IPS DF 19.7 (cell line): ENCODE results near the gene PTMS.

Experiments
- DNase-seq: peaks from one replicate; pipeline ENCODE4 v3.0.0-alpha.2; 2013; ENCODE audit warnings: low read depth, low spot score

Gene PTMS

GRCh38 chr12:6787309-6787708 is 21.1 kb downstream of the PTMS start:
- no peak for DNase-seq

GRCh38 chr12:6788972-6789924 is 23.1 kb downstream of the PTMS start, which contains the start of gene CD4:
CD4 (plus strand) TSS chr12:6789528; CDS start chr12:6800139, 10,611 bp downstream.
- no peak for DNase-seq

GRCh38 chr12:6790496-6791150 is 24.5 kb downstream of the PTMS start:
- no peak for DNase-seq

GRCh38 chr12:6791931-6792520 is 25.9 kb downstream of the PTMS start:
- DNase-seq = no peak

- no peak for DNase-seq
Observed at GRCh38 chr12:6792522-6793201, 26.5 kb downstream of the PTMS start.

- DNase-seq = no peak
Observed at GRCh38 chr12:6795088-6795487, 28.9 kb downstream of the PTMS start.

GRCh38 chr12:6796576-6796975 is 30.4 kb downstream of the PTMS start:
- DNase-seq = no peak

GRCh38 chr12:6799147-6799546 is 33.0 kb downstream of the PTMS start:
- no peak for DNase-seq

- no peak for DNase-seq
Observed at GRCh38 chr12:6807170-6807569, 41.0 kb downstream of the PTMS start.

- DNase-seq = no peak
Observed at GRCh38 chr12:6809056-6809455, 42.9 kb downstream of the PTMS start.

- DNase-seq = no peak
Observed at GRCh38 chr12:6810758-6811157, 44.6 kb downstream of the PTMS start.

GRCh38 chr12:6813363-6813762 is 47.2 kb downstream of the PTMS start:
- no peak for DNase-seq

GRCh38 chr12:6816598-6816997 is 50.4 kb downstream of the PTMS start:
- DNase-seq = no peak

- DNase-seq = no peak
Observed at GRCh38 chr12:6817098-6817497, 50.9 kb downstream of the PTMS start.

- DNase-seq = no peak
Observed at GRCh38 chr12:6817662-6818157, 51.5 kb downstream of the PTMS start.

GRCh38 chr12:6818222-6818621 is 52.1 kb downstream of the PTMS start:
- DNase-seq = no peak

- no peak for DNase-seq
Observed at GRCh38 chr12:6818645-6819044, 52.5 kb downstream of the PTMS start.

- no peak for DNase-seq
Observed at GRCh38 chr12:6819106-6820030, 53.2 kb downstream of the PTMS start.

GRCh38 chr12:6820166-6820565 is 54.0 kb downstream of the PTMS start:
- no peak for DNase-seq
